Central memory CD8-positive, alpha-beta T cell (primary cell): ENCODE measurements around the gene SLC16A12.
"Not testable (repeated sequence)": the region's sequence is repeated elsewhere in the genome, so short reads cannot be mapped to it uniquely, and the experiment has no call there.

ENCODE experiments used
- ATAC-seq: fragments of 150-1000 bp; cut with Tn5 transposase; replicated peaks from 2 replicates; pipeline ENCODE4 v1.10.0; 2022; ENCODE audit warnings: mild to moderate bottlenecking, moderate FRiP score, moderate number of reproducible peaks; ENCODE audit not compliant: poor library complexity, severe bottlenecking; ENCODE audit errors: extremely low read depth
- DNase-seq, 2 donors: peaks; one replicate each; pipeline ENCODE4 v3.0.0; 2021; ENCODE audit warnings: low spot score in 2 of 2
- H3K27ac Mint-ChIP-seq: one replicate; pipeline ENCODE4 v1.8.0; 2022; ENCODE audit warnings: low read depth, mild to moderate bottlenecking, moderate library complexity, mixed read lengths
- H3K27me3 Mint-ChIP-seq: one replicate; pipeline ENCODE4 v1.8.0; 2022; ENCODE audit warnings: mixed read lengths
- H3K36me3 Mint-ChIP-seq: one replicate; pipeline ENCODE4 v1.8.0; 2022; ENCODE audit warnings: mild to moderate bottlenecking, moderate library complexity, mixed read lengths; ENCODE audit not compliant: insufficient read depth
- H3K4me1 Mint-ChIP-seq: one replicate; pipeline ENCODE4 v1.8.0; 2022; ENCODE audit warnings: mixed read lengths
- H3K4me3 Mint-ChIP-seq: one replicate; pipeline ENCODE4 v1.8.0; 2022; ENCODE audit warnings: mild to moderate bottlenecking, moderate library complexity, mixed read lengths
- H3K9me3 Mint-ChIP-seq: one replicate; pipeline ENCODE4 v1.8.0; 2022; ENCODE audit warnings: mixed read lengths

SLC16A12 gene

DNA sequence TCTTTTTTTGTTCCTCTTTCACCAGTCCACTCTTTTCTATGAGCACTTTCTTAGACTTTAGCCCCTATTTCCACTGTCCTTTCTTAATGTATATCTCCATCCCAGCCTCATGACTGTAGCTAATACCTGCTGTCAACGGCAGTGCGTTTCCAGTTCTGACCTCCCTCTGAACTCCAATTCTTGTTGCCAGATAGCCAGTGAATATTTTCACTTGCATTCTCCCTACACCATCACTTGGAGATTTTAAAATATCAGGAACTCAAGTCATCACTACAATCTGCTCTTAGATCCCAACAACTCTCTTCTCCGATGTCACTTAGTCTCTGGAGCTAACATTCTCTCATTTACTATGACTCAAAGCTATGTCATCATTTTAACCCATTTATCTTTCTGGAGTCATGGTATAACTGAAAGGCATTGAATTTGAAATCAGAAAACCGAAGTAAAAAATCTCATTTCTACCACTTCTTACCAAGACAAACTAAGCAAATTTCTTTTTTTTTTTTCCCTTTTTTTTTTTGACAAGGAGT lies 5.1 kb upstream of the SLC16A12 start:
- ATAC-seq = no peak
- H3K27ac Mint-ChIP-seq = no peak overlapping the region
- peaks cover 2% of the 10 kb centered on the region for H3K36me3 Mint-ChIP-seq
- H3K4me1 Mint-ChIP-seq = no peaks in the 10 kb centered on the region
- H3K27me3 Mint-ChIP-seq = peaks cover 39% of the 10 kb centered on the region
- H3K9me3 Mint-ChIP-seq = no peaks in the 10 kb centered on the region
- DNase-seq = no peak
- no peak overlapping the region for H3K4me3 Mint-ChIP-seq

DNA sequence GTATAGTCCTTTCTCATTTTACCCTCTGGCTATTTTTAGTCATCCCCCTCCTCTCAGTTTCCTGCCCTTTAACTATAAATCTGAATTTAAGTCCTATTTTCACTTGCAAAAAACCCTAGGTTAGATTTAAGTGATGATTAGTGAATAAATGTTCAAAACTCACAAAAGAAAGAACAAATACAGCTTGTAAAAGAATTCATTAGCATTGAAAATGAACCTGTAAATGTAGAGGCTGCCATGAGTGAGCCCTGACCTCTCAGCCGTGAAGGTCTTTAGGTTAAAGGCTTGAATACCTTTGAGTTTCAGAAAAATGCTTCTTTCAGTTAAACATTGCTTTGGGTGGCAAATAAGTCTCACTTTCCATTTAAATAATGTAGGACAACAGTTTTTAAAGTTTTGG lies 2.0 kb upstream of the SLC16A12 start:
- Mint-ChIP-seq H3K27me3 (peaks cover 59% of the 10 kb centered on the region), H3K9me3 (no peaks in the 10 kb centered on the region), H3K27ac (no peak overlapping the region), H3K36me3 (peaks cover 2% of the 10 kb centered on the region), H3K4me1 (no peaks in the 10 kb centered on the region), H3K4me3 (no peak overlapping the region)
- ATAC-seq (no peak), DNase-seq (no peak)

DNA sequence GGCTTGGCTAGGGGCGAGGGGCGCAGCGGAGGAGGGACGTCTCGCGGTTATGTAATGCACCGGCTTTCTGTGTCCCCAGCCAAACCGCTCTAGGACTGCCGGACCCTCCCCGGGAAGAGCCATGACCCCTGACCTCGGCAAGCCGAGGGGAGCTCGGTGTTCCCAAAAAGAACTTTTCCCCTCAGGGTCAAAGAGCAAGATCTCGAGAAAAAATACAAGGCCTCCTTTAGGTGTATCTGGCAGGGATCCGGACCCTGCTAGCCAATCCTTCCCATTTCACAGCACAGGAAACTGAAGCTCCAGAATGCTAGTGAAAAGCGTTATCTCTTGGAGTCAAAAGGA lies 590 bp upstream of the SLC16A12 start:
- Mint-ChIP-seq H3K4me3 (no peak overlapping the region), H3K4me1 (no peaks in the 10 kb centered on the region)
- ATAC-seq = no peak

DNA sequence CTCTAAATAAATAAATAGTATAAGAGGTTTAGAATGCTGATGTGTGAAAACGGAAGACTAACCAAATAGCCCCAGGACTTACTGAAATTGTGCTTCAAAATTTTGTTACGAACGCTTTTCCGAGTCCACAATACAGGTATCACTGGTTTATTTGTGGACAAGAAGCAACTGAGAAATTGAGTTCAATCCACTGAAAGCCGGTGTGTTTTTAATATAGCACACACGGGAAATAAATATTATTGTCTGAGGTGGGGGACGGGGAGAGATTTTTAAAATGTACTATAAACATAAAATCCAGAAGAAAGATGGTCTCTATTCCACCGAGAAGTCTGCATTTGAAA lies 598 bp downstream of the SLC16A12 start:
- Mint-ChIP-seq H3K27me3 (peaks cover 68% of the 10 kb centered on the region), H3K4me1 (no peaks in the 10 kb centered on the region), H3K4me3 (no peak overlapping the region), H3K27ac (no peak overlapping the region), H3K36me3 (peaks cover 2% of the 10 kb centered on the region), H3K9me3 (no peaks in the 10 kb centered on the region)
- DNase-seq (no peak), ATAC-seq (no peak)

More for the DNA sequence above, 590 bp upstream of the SLC16A12 start:
- Mint-ChIP-seq H3K27me3 (peaks cover 68% of the 10 kb centered on the region), H3K36me3 (peaks cover 2% of the 10 kb centered on the region), H3K27ac (no peak overlapping the region), H3K9me3 (no peaks in the 10 kb centered on the region)
- DNase-seq = no peak

DNA sequence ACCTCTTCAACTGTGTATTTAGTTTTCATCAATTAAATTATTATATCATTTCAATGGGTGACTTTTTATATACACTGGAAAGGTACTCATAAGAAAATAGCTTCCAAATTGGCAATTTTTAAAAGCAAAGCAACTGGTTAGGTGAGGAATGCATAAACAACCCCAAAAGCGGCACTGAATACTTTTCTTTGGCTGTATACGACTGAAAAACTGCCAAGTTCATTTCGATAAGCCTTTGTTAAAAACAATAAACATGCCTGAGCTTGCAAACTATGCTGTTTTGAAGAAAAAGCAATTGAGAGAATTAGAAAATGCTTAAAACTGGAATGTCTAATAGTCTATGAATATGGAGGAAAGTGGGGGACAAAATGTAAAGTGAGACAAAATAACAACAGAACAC lies 2.9 kb downstream of the SLC16A12 start:
- H3K4me1 Mint-ChIP-seq = no peaks in the 10 kb centered on the region
- DNase-seq (no peak), ATAC-seq (no peak)
- H3K4me3 Mint-ChIP-seq = no peak overlapping the region
- H3K36me3 Mint-ChIP-seq = peaks cover 2% of the 10 kb centered on the region
- H3K27me3 Mint-ChIP-seq = peaks cover 62% of the 10 kb centered on the region
- H3K9me3 Mint-ChIP-seq = no peaks in the 10 kb centered on the region
- no peak overlapping the region for H3K27ac Mint-ChIP-seq

DNA sequence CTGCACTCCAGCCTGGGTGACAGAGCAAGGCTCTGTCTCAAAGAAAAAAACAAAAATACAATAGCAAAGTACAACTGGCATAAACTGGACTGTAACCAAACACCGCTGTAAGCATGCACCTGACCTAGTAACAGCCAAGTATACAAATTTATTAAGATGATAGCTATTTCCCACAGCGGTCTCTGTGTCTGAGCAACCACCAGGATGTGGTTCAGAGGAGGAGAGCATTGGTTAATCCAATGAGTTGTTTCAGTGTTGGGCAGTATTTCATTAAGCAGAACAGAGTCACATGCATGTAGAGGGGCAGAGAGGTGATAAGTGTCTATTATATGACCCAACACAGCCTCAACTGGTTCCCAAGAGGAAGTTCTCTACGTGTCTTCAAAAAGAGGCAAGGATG lies 4.0 kb downstream of the SLC16A12 start:
- Mint-ChIP-seq H3K27me3 (peaks cover 62% of the 10 kb centered on the region), H3K4me3 (no peak overlapping the region), H3K4me1 (no peaks in the 10 kb centered on the region), H3K27ac (no peak overlapping the region), H3K36me3 (no peaks in the 10 kb centered on the region), H3K9me3 (no peaks in the 10 kb centered on the region)
- no peak for DNase-seq
- ATAC-seq = no peak

DNA sequence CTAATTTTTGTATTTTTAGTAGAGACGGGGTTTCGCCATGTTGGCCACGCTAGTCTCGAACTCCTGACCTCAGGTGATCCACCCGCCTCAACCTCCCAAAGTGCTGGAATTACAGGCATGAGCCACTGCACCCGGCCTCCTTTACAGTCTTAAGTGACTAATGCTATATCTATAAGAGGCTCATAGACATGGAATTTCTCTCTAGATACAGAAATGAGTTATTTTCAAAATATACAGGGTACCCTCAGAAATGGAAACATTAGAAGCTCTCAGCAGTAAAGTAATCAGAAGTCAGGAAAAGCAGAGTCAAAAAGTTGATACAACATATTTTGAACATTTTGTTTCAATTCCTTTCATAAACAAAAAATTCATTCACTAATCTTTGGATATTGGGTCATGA lies 5.7 kb downstream of the SLC16A12 start:
- H3K27ac Mint-ChIP-seq, H3K4me3 Mint-ChIP-seq, H3K36me3 Mint-ChIP-seq, DNase-seq, ATAC-seq, H3K9me3 Mint-ChIP-seq, H3K4me1 Mint-ChIP-seq: not testable (repeated sequence)
- peaks cover 56% of the 10 kb centered on the region for H3K27me3 Mint-ChIP-seq

DNA sequence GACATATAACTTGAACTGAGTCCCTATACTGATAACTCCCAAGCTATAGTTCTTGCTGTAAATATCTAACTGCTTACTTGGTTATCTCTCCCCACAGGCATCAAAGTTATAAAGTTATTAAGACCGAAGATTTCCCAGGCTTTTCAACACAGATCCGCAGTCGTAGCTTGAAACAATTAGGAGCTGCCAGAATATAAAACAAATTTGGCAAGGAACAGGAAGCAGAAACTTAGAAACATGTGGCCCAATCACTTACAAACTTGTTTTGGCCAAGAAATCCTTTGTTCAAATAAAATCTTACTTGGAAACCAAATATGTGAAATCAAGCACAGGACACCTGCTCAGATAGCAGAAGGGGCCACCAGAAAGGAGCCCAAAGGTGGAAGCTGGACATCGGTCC lies 9.0 kb downstream of the SLC16A12 start:
- Mint-ChIP-seq H3K9me3 (no peaks in the 10 kb centered on the region), H3K27me3 (peaks cover 23% of the 10 kb centered on the region), H3K36me3 (no peaks in the 10 kb centered on the region), H3K27ac (no peak overlapping the region), H3K4me1 (no peaks in the 10 kb centered on the region), H3K4me3 (no peak overlapping the region)
- no peak for ATAC-seq
- DNase-seq = no peak

DNA sequence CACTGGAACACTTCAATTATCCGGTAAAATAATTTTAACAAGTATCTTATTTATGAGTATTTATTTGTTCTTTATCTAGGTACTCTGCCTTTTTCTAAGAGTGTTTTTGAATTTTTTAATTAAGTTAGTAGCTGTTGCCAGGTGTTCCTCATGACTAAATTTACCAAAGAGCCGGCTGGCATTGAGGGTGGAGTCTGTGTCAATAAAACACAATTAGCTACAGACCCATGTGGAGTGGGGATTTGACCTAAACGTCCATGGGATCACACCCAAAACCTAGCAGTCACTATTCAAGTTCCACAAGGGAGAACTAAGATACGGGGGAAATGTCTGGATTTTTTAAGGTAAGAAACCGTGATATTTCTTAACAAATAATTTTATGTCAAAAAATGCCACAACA lies 9.8 kb downstream of the SLC16A12 start:
- ATAC-seq (no peak), DNase-seq (no peak)
- Mint-ChIP-seq H3K27me3 (peaks cover 15% of the 10 kb centered on the region), H3K9me3 (no peaks in the 10 kb centered on the region), H3K27ac (no peak overlapping the region), H3K4me3 (no peak overlapping the region), H3K4me1 (no peaks in the 10 kb centered on the region), H3K36me3 (no peaks in the 10 kb centered on the region)

DNA sequence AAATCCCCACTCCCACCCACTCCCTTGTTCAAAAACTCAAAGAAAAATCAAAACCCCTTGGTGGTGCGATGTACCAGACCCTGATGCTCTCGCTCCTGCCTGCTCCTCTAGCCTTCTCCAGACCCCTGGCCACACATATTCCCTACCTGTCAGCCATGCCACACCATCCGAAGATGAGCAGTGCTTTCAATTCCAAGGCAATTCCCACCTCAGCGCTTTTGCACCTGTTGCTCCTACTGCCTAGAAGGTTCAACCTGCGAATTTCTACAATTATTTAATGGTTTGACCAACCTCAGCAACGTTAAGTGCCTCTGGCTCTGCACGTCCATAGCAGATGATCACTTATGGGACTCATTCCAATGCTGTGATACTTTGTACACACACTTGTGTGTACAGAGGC lies 11.1 kb downstream of the SLC16A12 start:
- Mint-ChIP-seq H3K27me3 (peaks cover 2% of the 10 kb centered on the region), H3K27ac (no peak overlapping the region), H3K36me3 (no peaks in the 10 kb centered on the region), H3K4me3 (no peak overlapping the region), H3K9me3 (no peaks in the 10 kb centered on the region), H3K4me1 (no peaks in the 10 kb centered on the region)
- ATAC-seq (no peak), DNase-seq (no peak)

DNA sequence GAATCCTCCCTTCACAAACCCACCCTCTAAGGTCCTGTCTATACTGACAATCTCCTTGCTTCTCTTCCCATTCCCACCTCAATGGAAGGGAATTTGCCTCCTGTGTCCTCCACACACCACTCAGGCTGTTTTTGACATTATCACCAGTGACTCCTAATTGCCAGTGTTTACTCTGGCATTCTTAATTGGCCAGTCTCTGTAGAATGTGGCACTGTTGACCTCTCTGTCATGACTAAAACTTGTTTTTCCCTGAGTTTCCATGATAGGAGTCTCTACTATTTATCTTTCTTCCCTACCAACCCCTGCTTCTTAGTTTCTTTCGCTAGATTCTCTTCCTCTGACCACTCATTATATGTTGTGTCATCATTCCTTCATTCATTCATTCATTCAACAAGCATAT lies 12.1 kb downstream of the SLC16A12 start:
- Mint-ChIP-seq H3K4me1 (no peaks in the 10 kb centered on the region), H3K4me3 (no peak overlapping the region), H3K27me3 (no peaks in the 10 kb centered on the region), H3K27ac (no peak overlapping the region), H3K9me3 (no peaks in the 10 kb centered on the region), H3K36me3 (no peaks in the 10 kb centered on the region)
- no peak for DNase-seq
- ATAC-seq = no peak

DNA sequence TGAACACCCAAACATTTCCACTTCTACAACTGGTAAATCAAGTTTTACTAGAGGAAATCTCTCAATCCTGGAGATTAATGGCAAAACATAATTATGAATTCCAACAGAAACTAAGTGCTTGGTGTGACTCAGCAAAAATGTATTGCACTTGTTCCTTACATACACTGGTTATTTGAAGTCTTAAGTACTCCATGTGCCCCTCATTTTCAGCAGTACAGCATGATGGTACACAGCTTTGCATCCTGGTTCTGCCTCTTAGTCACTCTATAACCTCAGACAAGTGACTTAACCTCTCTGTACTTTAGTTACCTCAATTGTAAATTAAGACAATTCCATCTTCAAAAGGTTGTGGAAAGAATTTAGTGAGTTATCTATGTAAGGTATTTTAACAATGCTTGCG lies 12.9 kb downstream of the SLC16A12 start:
- no peaks in the 10 kb centered on the region for H3K9me3 Mint-ChIP-seq
- H3K27ac Mint-ChIP-seq = no peak overlapping the region
- H3K4me3 Mint-ChIP-seq = no peak overlapping the region
- no peak for DNase-seq
- ATAC-seq = no peak
- no peaks in the 10 kb centered on the region for H3K4me1 Mint-ChIP-seq
- H3K27me3 Mint-ChIP-seq = no peaks in the 10 kb centered on the region
- H3K36me3 Mint-ChIP-seq = no peaks in the 10 kb centered on the region

DNA sequence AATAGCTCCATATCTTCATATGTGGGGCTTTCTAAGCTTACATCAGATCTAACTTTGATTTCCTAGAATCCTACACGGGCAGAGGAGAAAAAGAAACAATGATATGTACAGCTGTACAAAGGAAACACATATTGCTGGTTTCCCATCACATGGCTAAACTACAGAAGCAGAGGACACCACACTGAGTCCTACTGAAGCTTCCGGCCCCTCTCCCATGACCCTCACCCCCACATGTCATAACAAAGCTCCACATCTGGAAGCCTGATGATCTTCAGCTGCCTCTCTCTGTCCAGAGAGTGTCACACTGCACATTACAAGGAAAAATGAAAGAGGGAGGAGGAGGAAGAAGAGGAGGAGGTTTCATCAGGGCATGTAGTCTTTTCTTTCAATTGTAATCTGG lies 14.0 kb downstream of the SLC16A12 start:
- Mint-ChIP-seq H3K36me3 (no peaks in the 10 kb centered on the region), H3K4me1 (no peaks in the 10 kb centered on the region), H3K27me3 (no peaks in the 10 kb centered on the region), H3K27ac (no peak overlapping the region), H3K9me3 (no peaks in the 10 kb centered on the region), H3K4me3 (no peak overlapping the region)
- DNase-seq = no peak
- no peak for ATAC-seq

DNA sequence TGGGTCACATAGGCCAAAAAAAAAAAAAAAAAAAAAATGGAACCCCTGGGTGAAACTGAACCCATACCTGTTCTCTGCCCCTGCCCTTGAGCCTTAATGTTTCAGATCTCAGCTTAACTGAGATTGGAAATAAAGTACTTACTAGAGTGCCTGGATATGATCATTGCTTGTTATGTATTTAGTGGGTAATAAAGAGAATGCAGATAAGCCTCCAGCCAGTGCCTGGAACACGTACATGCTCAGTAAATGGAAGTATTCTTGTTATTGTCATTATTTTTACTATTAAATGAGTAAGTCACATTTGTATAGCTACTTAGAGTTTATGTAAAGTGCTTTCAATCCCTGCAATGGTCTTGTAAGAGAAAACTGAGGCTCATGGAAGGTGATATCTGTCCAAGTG lies 14.7 kb downstream of the SLC16A12 start:
- no peak for DNase-seq
- Mint-ChIP-seq H3K4me1 (no peaks in the 10 kb centered on the region), H3K36me3 (no peaks in the 10 kb centered on the region), H3K9me3 (no peaks in the 10 kb centered on the region), H3K27ac (no peak overlapping the region), H3K27me3 (no peaks in the 10 kb centered on the region), H3K4me3 (no peak overlapping the region)
- ATAC-seq = no peak
